Stimulated activated CD8-positive, alpha-beta memory T cell treated with anti-CD3 and anti-CD28 coated beads, Interleukin-7, amount 100 ng/mL, for 1 hour (primary cell): ENCODE data around the gene S100B.
A peak's percentile ranks its signal among the peaks of the same experiment; 100 is the strongest.
"Not testable (repeated sequence)": the region's sequence is repeated elsewhere in the genome, so short reads cannot be mapped to it uniquely, and the experiment has no call there.

Experiments used
- DNase-seq, 2 donors: peaks; one replicate each; pipeline ENCODE4 v3.0.0-alpha.2; 2020; ENCODE audit warnings: low read depth in 2 of 2

S100B gene

GRCh38 chr21:46604975-46605766 lies at the start of gene S100B:
TSS of gene S100B (minus strand) at chr21:46605082. CDS start at chr21:46602415, 2,667 bp downstream.
- no peak for DNase-seq

- no peak for DNase-seq
Observed at GRCh38 chr21:46651121-46651520, 46.2 kb upstream of the S100B start.

GRCh38 chr21:46650476-46651098 lies 45.7 kb upstream of the S100B start:
- no peak for DNase-seq

- DNase-seq: no peak
Observed at GRCh38 chr21:46649356-46649755, 44.5 kb upstream of the S100B start.

DNA sequence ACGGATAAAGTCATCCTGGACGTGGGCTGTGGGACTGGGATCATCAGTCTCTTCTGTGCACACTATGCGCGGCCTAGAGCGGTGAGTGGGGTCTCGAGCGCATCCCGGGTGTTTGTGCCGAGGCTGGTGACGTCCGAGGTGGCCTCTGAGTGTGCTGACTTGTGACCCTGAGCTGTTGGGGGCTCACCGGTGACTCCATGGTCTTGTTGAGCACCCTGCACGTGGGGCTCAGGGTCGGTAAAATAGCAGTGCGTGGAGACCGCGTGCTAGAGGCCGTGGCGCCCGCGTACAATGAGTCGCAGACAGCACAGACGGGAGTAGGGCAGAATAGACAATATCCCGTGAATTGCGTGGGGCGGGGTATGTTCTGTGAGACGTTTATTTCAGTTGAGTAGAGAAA lies 43.7 kb upstream of the S100B start:
- no peak for DNase-seq

GRCh38 chr21:46646541-46647154 lies 41.8 kb upstream of the S100B start:
- no peak for DNase-seq

DNA sequence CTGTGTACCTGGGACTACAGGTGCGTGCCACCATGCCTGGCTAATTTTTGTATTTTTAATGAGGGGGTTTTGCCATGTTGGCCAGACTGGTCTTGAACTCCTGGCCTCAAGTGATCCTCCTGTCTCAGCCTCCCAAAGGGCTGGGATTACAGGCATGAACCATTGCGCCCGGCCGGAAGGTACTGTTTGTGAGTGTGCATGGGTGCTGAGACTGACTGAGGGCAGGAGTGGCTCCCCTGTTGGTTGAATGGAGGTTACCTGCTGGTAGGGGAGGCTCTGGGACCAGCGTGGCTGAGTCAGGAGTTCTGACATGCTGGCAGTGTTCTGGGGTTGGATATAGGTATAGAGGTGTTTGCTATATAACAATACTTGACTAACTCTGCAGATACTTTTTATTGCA lies 41.0 kb upstream of the S100B start:
- DNase-seq: no peak

GRCh38 chr21:46643379-46644177 lies 38.7 kb upstream of the S100B start:
- DNase-seq: no peak

DNA sequence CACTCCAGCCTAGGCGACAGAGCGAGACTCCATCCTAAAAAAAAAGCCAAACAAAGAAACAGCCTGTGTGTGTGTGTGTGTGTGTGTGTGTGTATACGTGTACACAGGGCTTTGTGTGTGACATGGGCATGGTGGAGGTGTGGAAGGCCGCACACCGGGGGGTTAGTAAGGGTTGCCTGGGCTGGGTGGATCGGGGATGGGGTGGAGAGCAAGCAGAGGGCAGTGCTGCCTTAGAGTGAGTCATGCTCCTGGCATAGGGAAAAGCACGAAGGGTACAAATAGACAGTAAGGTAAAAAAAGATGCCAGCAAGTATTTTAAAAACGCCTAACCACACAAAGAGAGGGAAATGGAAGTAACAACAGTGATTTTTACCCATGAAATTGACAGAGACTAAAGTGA lies 36.8 kb upstream of the S100B start:
- no peak for DNase-seq

DNA sequence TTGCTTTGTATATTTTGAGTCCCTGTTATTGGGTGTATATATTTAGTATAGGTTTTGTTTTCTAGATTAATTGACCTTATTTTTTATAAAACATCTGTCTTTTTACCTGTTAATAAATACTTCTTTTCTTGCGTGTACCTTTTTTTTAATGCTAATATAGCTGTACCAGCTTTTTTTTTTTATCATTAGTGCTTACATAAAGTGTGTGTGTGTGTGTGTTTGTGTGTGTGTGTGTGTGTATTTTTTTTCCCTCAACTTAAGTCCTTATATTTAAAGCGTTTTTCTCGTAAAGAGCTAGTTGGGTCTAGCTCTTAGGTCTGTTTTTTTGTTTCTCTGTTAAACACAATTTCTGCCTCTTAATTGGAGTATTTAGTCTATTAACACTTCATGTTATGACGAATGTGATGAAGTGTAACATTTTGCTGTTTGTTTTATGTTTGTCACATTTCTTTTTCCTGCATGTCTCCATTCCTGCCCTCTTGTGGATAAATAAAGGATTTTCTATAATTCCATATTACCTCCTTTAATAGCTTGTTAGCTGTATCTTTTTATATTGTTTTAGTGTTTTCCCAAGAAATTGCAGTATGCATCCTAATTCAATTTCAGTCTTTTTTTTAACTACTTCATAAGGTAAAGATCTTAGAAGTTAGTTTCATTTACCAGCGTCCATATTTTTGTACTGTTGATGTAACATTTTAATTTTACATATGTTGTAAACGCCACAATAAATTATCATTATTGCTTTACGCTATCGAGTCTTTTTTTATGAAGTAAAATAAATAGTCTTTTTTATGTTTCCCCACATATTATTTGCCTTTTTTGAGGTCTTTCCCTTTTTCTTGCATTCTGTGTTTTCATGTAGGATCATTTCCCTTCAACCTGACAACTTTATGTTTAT lies 34.9 kb upstream of the S100B start:
- no peak for DNase-seq

- DNase-seq: no peak
Observed at GRCh38 chr21:46637952-46638746, 33.3 kb upstream of the S100B start.

DNA sequence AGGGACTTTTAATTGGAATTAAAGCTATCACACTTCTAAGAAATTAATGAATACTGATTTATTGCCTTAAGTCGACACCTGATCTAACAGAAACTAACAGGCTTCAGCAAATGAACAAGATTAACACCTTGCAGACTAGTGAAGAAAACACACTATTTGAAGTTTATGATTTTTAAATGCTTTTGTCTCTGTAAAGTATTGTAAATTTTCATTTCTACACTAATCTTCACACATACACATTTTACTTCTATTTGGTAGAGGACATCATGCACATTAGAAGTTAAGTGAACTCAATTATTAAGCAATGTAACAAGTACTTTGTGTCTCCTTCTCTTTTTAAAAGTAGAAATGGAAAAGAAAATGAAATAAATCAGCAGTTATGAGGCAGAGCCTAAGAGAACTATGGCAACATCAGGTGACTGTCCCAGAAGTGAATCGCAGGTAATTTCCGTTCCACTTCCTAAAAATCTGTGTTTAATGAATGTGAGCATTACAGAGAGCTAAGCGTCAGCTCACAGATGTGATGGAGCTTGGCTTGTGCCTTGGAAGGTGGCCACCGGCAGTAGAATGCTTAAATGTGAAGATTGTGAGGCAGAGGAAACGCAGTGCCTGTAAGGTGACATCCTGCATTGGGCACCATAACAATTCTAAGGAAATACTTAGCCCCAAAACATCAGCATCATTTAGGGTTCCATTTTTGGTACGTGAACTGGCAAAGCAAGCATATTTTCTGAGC lies 31.8 kb upstream of the S100B start:
- no peak for DNase-seq

DNA sequence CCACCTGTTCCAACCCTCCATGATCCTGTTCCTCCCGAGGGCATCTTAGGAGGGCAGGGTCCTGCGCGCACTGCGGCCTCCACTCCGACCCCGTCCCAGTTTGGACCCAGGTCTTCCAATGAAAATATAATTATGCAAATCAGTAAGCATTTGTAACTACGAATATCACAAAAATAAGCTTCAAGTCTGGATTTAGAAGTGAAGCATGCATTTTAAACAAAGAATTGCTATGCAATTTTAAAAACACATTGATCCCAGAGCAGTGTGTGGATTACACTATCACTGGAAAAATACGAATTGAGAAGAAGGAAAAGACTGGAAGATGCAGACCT lies 31.3 kb upstream of the S100B start:
- no peak for DNase-seq

DNA sequence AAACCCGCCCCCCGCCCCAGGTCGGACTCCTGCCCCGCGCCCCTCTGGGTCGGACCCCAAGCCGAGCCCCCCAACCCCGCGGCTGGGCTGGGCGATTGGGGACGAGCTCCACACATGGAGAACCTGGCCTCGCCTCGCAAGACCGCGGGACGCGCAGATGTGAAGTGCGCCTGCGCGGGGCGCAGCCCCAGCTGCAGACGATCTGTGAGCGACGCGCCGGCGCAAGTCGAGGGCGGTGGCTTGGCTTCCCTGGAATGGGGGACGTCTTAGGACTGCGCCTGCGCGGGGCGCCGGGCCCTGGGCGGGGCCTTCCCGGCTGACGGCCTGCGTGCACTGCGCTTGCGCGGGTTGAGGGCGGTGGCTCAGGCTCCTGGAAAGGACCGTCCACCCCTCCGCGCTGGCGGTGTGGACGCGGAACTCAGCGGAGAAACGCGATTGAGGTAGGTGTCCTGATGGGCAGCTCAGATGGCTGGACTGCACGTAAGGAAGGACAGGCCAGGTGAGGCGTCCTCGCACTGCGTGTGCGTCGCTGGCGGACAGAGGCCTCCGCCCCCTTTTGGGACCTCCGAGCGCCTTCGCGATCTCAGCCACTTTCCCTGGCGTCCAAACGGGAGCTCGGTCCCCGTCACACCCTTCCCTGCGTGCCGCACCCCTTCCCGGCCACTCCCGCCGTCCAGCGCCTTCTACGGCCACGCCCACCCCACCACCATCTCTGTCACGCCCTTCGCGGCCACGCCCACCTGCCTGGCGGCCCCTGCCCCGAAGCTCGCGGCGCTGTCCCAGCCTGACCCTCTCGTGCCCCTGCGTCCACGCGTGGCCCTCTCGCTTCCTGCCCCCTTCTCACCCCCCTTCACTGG lies 30.7 kb upstream of the S100B start, which contains the start of gene PRMT2:
Gene PRMT2, plus strand, starts transcription at position 351 of the 857 bp plus-strand sequence. CDS start 1,278 bp downstream, outside the sequence.
- peak; percentile 92 to 96 for DNase-seq

- DNase-seq: peak in 1 of 2 donors; percentile 10
Observed at GRCh38 chr21:46634966-46635323, 30.1 kb upstream of the S100B start.

DNA sequence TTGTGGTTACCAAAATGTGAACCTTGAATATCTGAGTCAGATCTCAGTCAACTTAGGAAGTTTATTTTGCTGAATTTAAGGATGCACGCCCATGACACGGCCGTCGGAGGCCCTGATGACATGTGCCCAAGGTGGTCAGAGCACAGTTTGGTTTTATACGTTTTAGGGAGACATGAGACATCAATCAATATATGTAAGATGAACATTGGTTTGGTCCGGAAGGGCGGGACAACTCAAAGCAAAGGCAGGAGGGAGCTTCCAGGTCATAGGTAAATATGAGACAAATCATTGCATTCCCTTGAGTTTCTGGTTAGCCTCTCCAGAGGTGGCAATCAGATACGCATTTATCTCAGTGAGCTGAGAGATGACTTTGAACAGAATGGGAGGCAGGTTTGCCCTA lies 29.5 kb upstream of the S100B start:
- no peak for DNase-seq

DNA sequence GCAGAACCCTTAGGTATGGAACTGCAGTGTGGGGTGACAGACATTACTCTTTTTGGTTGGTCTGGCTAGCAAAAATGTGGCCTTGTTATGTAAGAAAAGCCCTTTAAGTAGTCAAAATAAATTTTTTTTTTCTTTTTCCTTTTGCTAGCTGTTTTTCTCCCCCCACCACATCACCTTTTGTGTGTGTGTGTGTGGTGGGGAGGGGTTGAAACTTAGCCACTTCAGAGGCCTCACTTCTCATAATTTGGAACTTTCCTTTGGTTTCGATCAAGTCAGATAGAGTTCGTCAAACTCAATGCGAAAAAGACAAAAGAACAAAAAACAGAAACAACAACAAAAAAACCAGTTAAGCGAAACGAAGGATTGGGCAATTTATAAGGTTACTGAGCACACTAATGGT lies 28.7 kb upstream of the S100B start:
- no peak for DNase-seq

GRCh38 chr21:46630915-46631314 lies 26.0 kb upstream of the S100B start:
- not testable (repeated sequence) for DNase-seq

DNA sequence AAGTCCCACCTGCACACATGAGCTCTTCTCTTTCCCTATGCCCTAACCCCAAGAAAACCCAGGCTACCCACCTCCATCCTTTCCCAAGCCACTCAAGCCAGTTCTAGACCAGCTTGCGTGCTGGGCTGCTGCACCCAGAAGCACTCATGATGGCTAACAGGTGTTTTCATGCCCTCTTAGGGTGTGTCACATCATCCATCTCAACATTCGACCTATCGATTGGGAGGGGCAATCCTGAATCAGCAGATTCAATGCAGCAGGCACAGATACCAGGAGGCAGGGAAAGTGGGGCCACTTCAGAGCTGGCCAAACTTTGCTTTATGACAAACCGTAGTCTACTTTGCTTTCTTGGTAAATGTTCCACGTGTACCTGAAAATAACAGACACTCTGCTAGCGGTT lies 24.0 kb upstream of the S100B start:
- no peak for DNase-seq
